NCI-H1105 (cell line): Measurements from ENCODE around the gene UBA3.

Experiments
- DNase-seq: peaks from one replicate; lab custom pipeline; 2025; lab: John Stamatoyannopoulos, UW

UBA3 gene

GRCh38 chr3:69097407-69098086 lies 17.4 kb upstream of the UBA3 start:
- DNase-seq = no peak

GRCh38 chr3:69096299-69096698 lies 16.1 kb upstream of the UBA3 start:
- no peak for DNase-seq

- DNase-seq = no peak
Measured at GRCh38 chr3:69095636-69096035, 15.5 kb upstream of the UBA3 start.

- DNase-seq = no peak
Measured at GRCh38 chr3:69094467-69095205, 14.5 kb upstream of the UBA3 start.

GRCh38 chr3:69092030-69092516 lies 11.9 kb upstream of the UBA3 start:
- no peak for DNase-seq

- DNase-seq = no peak
Measured at GRCh38 chr3:69091389-69092029, 11.3 kb upstream of the UBA3 start.

- DNase-seq = no peak
Measured at GRCh38 chr3:69090021-69090420, 9.9 kb upstream of the UBA3 start.

- no peak for DNase-seq
Measured at GRCh38 chr3:69088063-69088462, 7.9 kb upstream of the UBA3 start.

GRCh38 chr3:69087030-69087791 lies 7.0 kb upstream of the UBA3 start:
- DNase-seq = no peak

- peak; percentile 65 for DNase-seq
Measured at GRCh38 chr3:69085833-69086722, 5.9 kb upstream of the UBA3 start.

GRCh38 chr3:69085168-69085832 lies 5.1 kb upstream of the UBA3 start:
- DNase-seq = no peak

- DNase-seq = peak; percentile 69
Measured at GRCh38 chr3:69084326-69085167, 4.4 kb upstream of the UBA3 start, which contains the start of gene ARL6IP5. ARL6IP5 (plus strand) TSS chr3:69084937; CDS start chr3:69085048, 111 bp downstream.

- DNase-seq = no peak
Measured at GRCh38 chr3:69082805-69083204, 2.6 kb upstream of the UBA3 start.

GRCh38 chr3:69082361-69082760 lies 2.2 kb upstream of the UBA3 start:
- no peak for DNase-seq

GRCh38 chr3:69081583-69082262 lies 1.6 kb upstream of the UBA3 start:
- DNase-seq = no peak

GRCh38 chr3:69079269-69080159 lies 651 bp downstream of the UBA3 start:
- no peak for DNase-seq

- DNase-seq = no peak
Measured at GRCh38 chr3:69072928-69073327, 7.2 kb downstream of the UBA3 start.

- DNase-seq = no peak
Measured at GRCh38 chr3:69066121-69066520, 14.0 kb downstream of the UBA3 start.
